ENCODE measurements around the gene KRTAP5-8.
"Not testable (repeated sequence)": the region's sequence is repeated elsewhere in the genome, so short reads cannot be mapped to it uniquely, and the experiment has no call there.

Gene KRTAP5-8

GRCh38 chr11:71537977-71538665 lies at the start of gene KRTAP5-8:
TSS of gene KRTAP5-8 (plus strand) at chr11:71538025. CDS start at chr11:71538056, 31 bp downstream.
- DNase-seq = not testable (repeated sequence)

- DNase-seq = no peak
These were observed 49.0 kb upstream of the KRTAP5-8 start for GRCh38 chr11:71488681-71489270.

GRCh38 chr11:71489311-71490043 lies 48.3 kb upstream of the KRTAP5-8 start:
- peak in 1 of 4 experiments; percentile 13 for DNase-seq

GRCh38 chr11:71490044-71490730 lies 47.6 kb upstream of the KRTAP5-8 start:
- no peak for DNase-seq

GRCh38 chr11:71490731-71491390 lies 47.0 kb upstream of the KRTAP5-8 start:
- DNase-seq = no peak

- no peak for DNase-seq
These were observed 46.3 kb upstream of the KRTAP5-8 start for GRCh38 chr11:71491531-71491930.

GRCh38 chr11:71491940-71492339 lies 45.9 kb upstream of the KRTAP5-8 start:
- no peak for DNase-seq

- no peak for DNase-seq
These were observed 42.3 kb upstream of the KRTAP5-8 start for GRCh38 chr11:71495286-71496230.

GRCh38 chr11:71496421-71496820 lies 41.4 kb upstream of the KRTAP5-8 start:
- DNase-seq = no peak

GRCh38 chr11:71498091-71498490 lies 39.7 kb upstream of the KRTAP5-8 start:
- DNase-seq = no peak

GRCh38 chr11:71499125-71499524 lies 38.7 kb upstream of the KRTAP5-8 start:
- no peak for DNase-seq

GRCh38 chr11:71499546-71499945 lies 38.3 kb upstream of the KRTAP5-8 start:
- no peak for DNase-seq

GRCh38 chr11:71500601-71501021 lies 37.2 kb upstream of the KRTAP5-8 start:
- no peak for DNase-seq

GRCh38 chr11:71501071-71501985 lies 36.5 kb upstream of the KRTAP5-8 start:
- DNase-seq = no peak

GRCh38 chr11:71502026-71502425 lies 35.8 kb upstream of the KRTAP5-8 start:
- no peak for DNase-seq

- no peak for DNase-seq
These were observed 34.9 kb upstream of the KRTAP5-8 start for GRCh38 chr11:71502871-71503435.

- DNase-seq = no peak
These were observed 33.3 kb upstream of the KRTAP5-8 start for GRCh38 chr11:71504531-71504930.

GRCh38 chr11:71505001-71505400 lies 32.8 kb upstream of the KRTAP5-8 start:
- no peak for DNase-seq

GRCh38 chr11:71505781-71506180 lies 32.0 kb upstream of the KRTAP5-8 start:
- DNase-seq = no peak

GRCh38 chr11:71507102-71507501 lies 30.7 kb upstream of the KRTAP5-8 start:
- DNase-seq = no peak

All from activated naive CD4-positive, alpha-beta T cell (primary cell).